IgD-negative memory B cell (primary cell): ENCODE data around the gene ANXA10. TPM values are rescaled to one million over a fixed set of nuclear protein-coding genes. Genes with fewer than 3 reads are reported as not detected.
A peak's percentile ranks its signal among the peaks of the same experiment; 100 is the strongest.
"Not testable (repeated sequence)": the region's sequence is repeated elsewhere in the genome, so short reads cannot be mapped to it uniquely, and the experiment has no call there.

Experiments used
- H3K27ac Mint-ChIP-seq, 3 donors: one replicate each; pipeline ENCODE4 v1.8.0; 2020 to 2022; ENCODE audit warnings: mild to moderate bottlenecking in 3 of 3, mixed read lengths in 3 of 3, moderate library complexity in 1 of 3
- H3K27me3 Mint-ChIP-seq: one replicate; pipeline ENCODE4 v1.8.0; 2021; ENCODE audit warnings: mixed read lengths
- H3K36me3 Mint-ChIP-seq: one replicate; pipeline ENCODE4 v1.8.0; 2020; ENCODE audit warnings: mild to moderate bottlenecking, mixed read lengths
- H3K4me1 Mint-ChIP-seq, 3 donors: one replicate each; pipeline ENCODE4 v1.8.0; 2020 to 2022; ENCODE audit warnings: mixed read lengths in 3 of 3, mild to moderate bottlenecking in 1 of 3
- H3K4me3 Mint-ChIP-seq, 4 donors: one replicate each; pipeline ENCODE4 v1.8.0; 2020 to 2022; ENCODE audit warnings: mild to moderate bottlenecking in 4 of 4, mixed read lengths in 4 of 4, moderate library complexity in 3 of 4
- H3K9me3 Mint-ChIP-seq, 3 donors: one replicate each; pipeline ENCODE4 v1.8.0; 2020 to 2021; ENCODE audit warnings: mixed read lengths in 3 of 3, mild to moderate bottlenecking in 1 of 3
- polyA plus RNA-seq: library from polyadenylated mRNA; unstranded; fragments of 300-500 nt; fragmentation: Illumina TruSeq; gene quantifications from one replicate; pipeline ENCODE4 v1.2.3, GENCODE V29; 2021

The ANXA10 gene
- polyA plus RNA-seq, 1 donor from 2014 or later, result not detected

- peaks cover 2 to 18% (median 3%) of the 10 kb centered on the region in 3 donors for H3K9me3 Mint-ChIP-seq
- H3K27me3 Mint-ChIP-seq, result no peaks in the 10 kb centered on the region
- peaks cover 0 to 2% (median 0%) of the 10 kb centered on the region in 3 donors for H3K4me1 Mint-ChIP-seq
- H3K36me3 Mint-ChIP-seq, result no peaks in the 10 kb centered on the region
- H3K27ac Mint-ChIP-seq, result no peak overlapping the region
- H3K4me3 Mint-ChIP-seq, result no peak overlapping the region
These were observed 4.8 kb downstream of the ANXA10 start for GRCh38 chr4:168097161-168097560.

- peaks cover 0 to 2% (median 0%) of the 10 kb centered on the region in 3 donors for H3K4me1 Mint-ChIP-seq
- no peak overlapping the region for H3K27ac Mint-ChIP-seq
- no peak overlapping the region for H3K4me3 Mint-ChIP-seq
- no peaks in the 10 kb centered on the region for H3K36me3 Mint-ChIP-seq
- H3K9me3 Mint-ChIP-seq, result peaks cover 2 to 18% (median 3%) of the 10 kb centered on the region in 3 donors
- no peaks in the 10 kb centered on the region for H3K27me3 Mint-ChIP-seq
These were observed 5.9 kb downstream of the ANXA10 start for GRCh38 chr4:168098248-168098717.

GRCh38 chr4:168099195-168099594 is 6.9 kb downstream of the ANXA10 start:
- Mint-ChIP-seq H3K9me3 (peaks cover 2 to 18% (median 3%) of the 10 kb centered on the region in 3 donors), H3K36me3 (no peaks in the 10 kb centered on the region), H3K27ac (no peak overlapping the region), H3K4me1 (peaks cover 0 to 2% (median 0%) of the 10 kb centered on the region in 3 donors), H3K4me3 (no peak overlapping the region), H3K27me3 (no peaks in the 10 kb centered on the region)

- H3K27ac Mint-ChIP-seq, result no peak overlapping the region
- H3K27me3 Mint-ChIP-seq, result no peaks in the 10 kb centered on the region
- H3K9me3 Mint-ChIP-seq, result peaks cover 2 to 18% (median 3%) of the 10 kb centered on the region in 3 donors
- no peaks in the 10 kb centered on the region for H3K36me3 Mint-ChIP-seq
- no peak overlapping the region for H3K4me3 Mint-ChIP-seq
- peaks cover 0 to 2% (median 0%) of the 10 kb centered on the region in 3 donors for H3K4me1 Mint-ChIP-seq
These were observed 8.7 kb downstream of the ANXA10 start for GRCh38 chr4:168101026-168101425.

GRCh38 chr4:168102403-168102802 is 10.1 kb downstream of the ANXA10 start:
- no peaks in the 10 kb centered on the region for H3K27me3 Mint-ChIP-seq
- H3K4me1 Mint-ChIP-seq, result no peaks in the 10 kb centered on the region
- H3K36me3 Mint-ChIP-seq, result no peaks in the 10 kb centered on the region

GRCh38 chr4:168109527-168109926 is 17.2 kb downstream of the ANXA10 start:
- H3K36me3 Mint-ChIP-seq, result no peaks in the 10 kb centered on the region
- no peak overlapping the region for H3K27ac Mint-ChIP-seq
- H3K9me3 Mint-ChIP-seq, result peaks cover under 1 to 1% (median 1%) of the 10 kb centered on the region in 3 donors
- H3K27me3 Mint-ChIP-seq, result no peaks in the 10 kb centered on the region
- H3K4me1 Mint-ChIP-seq, result no peaks in the 10 kb centered on the region
- H3K4me3 Mint-ChIP-seq, result no peak overlapping the region

More at GRCh38 chr4:168102403-168102802, 10.1 kb downstream of the ANXA10 start:
- H3K4me3 Mint-ChIP-seq, result no peak overlapping the region
- peaks cover 2 to 18% (median 3%) of the 10 kb centered on the region in 3 donors for H3K9me3 Mint-ChIP-seq
- H3K27ac Mint-ChIP-seq, result no peak overlapping the region

GRCh38 chr4:168113059-168113458 is 20.7 kb downstream of the ANXA10 start:
- H3K27me3 Mint-ChIP-seq, H3K4me1 Mint-ChIP-seq, H3K4me3 Mint-ChIP-seq, H3K9me3 Mint-ChIP-seq, H3K27ac Mint-ChIP-seq, H3K36me3 Mint-ChIP-seq: not testable (repeated sequence)

- peaks cover 2 to 4% (median 3%) of the 10 kb centered on the region in 3 donors for H3K9me3 Mint-ChIP-seq
- H3K36me3 Mint-ChIP-seq, result no peaks in the 10 kb centered on the region
- no peaks in the 10 kb centered on the region for H3K4me1 Mint-ChIP-seq
- H3K27me3 Mint-ChIP-seq, result no peaks in the 10 kb centered on the region
- H3K4me3 Mint-ChIP-seq, result no peak overlapping the region
- H3K27ac Mint-ChIP-seq, result peak overlapping the region in 1 of 3 donors; percentile 35
These were observed 25.8 kb downstream of the ANXA10 start for GRCh38 chr4:168118116-168118655.

GRCh38 chr4:168119100-168119499 is 26.8 kb downstream of the ANXA10 start:
- H3K27ac Mint-ChIP-seq, result no peak overlapping the region
- H3K4me1 Mint-ChIP-seq, result no peaks in the 10 kb centered on the region
- peaks cover 2 to 4% (median 3%) of the 10 kb centered on the region in 3 donors for H3K9me3 Mint-ChIP-seq
- no peak overlapping the region for H3K4me3 Mint-ChIP-seq
- no peaks in the 10 kb centered on the region for H3K36me3 Mint-ChIP-seq
- H3K27me3 Mint-ChIP-seq, result no peaks in the 10 kb centered on the region

- Mint-ChIP-seq H3K4me1 (no peaks in the 10 kb centered on the region), H3K27ac (no peak overlapping the region), H3K9me3 (peaks cover 0 to 2% (median 0%) of the 10 kb centered on the region in 3 donors), H3K36me3 (no peaks in the 10 kb centered on the region), H3K4me3 (no peak overlapping the region), H3K27me3 (no peaks in the 10 kb centered on the region)
These were observed 27.6 kb downstream of the ANXA10 start for GRCh38 chr4:168119890-168120289.

- H3K4me3 Mint-ChIP-seq, result no peak overlapping the region
- H3K27me3 Mint-ChIP-seq, result no peaks in the 10 kb centered on the region
- H3K27ac Mint-ChIP-seq, result no peak overlapping the region
- no peaks in the 10 kb centered on the region for H3K9me3 Mint-ChIP-seq
- H3K36me3 Mint-ChIP-seq, result no peaks in the 10 kb centered on the region
- H3K4me1 Mint-ChIP-seq, result no peaks in the 10 kb centered on the region
These were observed 28.5 kb downstream of the ANXA10 start for GRCh38 chr4:168120811-168121210.

- Mint-ChIP-seq H3K9me3 (no peaks in the 10 kb centered on the region), H3K4me3 (no peak overlapping the region), H3K27me3 (no peaks in the 10 kb centered on the region), H3K4me1 (no peaks in the 10 kb centered on the region), H3K27ac (no peak overlapping the region), H3K36me3 (no peaks in the 10 kb centered on the region)
These were observed 31.8 kb downstream of the ANXA10 start for GRCh38 chr4:168124008-168124641.

- Mint-ChIP-seq H3K4me1 (no peaks in the 10 kb centered on the region), H3K27ac (no peak overlapping the region), H3K9me3 (peaks cover 0 to 3% (median 0%) of the 10 kb centered on the region in 3 donors), H3K4me3 (no peak overlapping the region), H3K27me3 (no peaks in the 10 kb centered on the region), H3K36me3 (no peaks in the 10 kb centered on the region)
These were observed 34.6 kb downstream of the ANXA10 start for GRCh38 chr4:168126952-168127351.

- Mint-ChIP-seq H3K4me1 (no peaks in the 10 kb centered on the region), H3K9me3 (peaks cover 0 to 3% (median 0%) of the 10 kb centered on the region in 3 donors), H3K27me3 (no peaks in the 10 kb centered on the region), H3K36me3 (no peaks in the 10 kb centered on the region), H3K27ac (no peak overlapping the region), H3K4me3 (no peak overlapping the region)
These were observed 36.3 kb downstream of the ANXA10 start for GRCh38 chr4:168128601-168129000.

GRCh38 chr4:168129046-168129772 is 36.9 kb downstream of the ANXA10 start:
- no peak overlapping the region for H3K27ac Mint-ChIP-seq
- no peaks in the 10 kb centered on the region for H3K36me3 Mint-ChIP-seq
- H3K9me3 Mint-ChIP-seq, result peaks cover 0 to 3% (median 0%) of the 10 kb centered on the region in 3 donors
- H3K4me3 Mint-ChIP-seq, result no peak overlapping the region
- H3K4me1 Mint-ChIP-seq, result no peaks in the 10 kb centered on the region
- H3K27me3 Mint-ChIP-seq, result no peaks in the 10 kb centered on the region
